ENCODE measurements around the gene PRRX1.

Gene PRRX1

GRCh38 chr1:170669107-170669445 lies 5.1 kb downstream of the PRRX1 start:
- TF ChIP-seq CTCF (IDR thresholded peaks at IDR 0.05; ENCODE audit: control extremely low read depth, extremely low read depth, low read depth, missing control alignments) = no peak
- ChIA-PET CTCF (interaction anchor here (1.1 to 2.0 kb wide), 2 partner anchors 9 to 22 kb away, joined by 4 to 6 read pairs; no protein-coding TSS in a partner anchor), POLR2A (no interaction called here)
- DNase-seq (ENCODE audit: extremely low spot score) = no peak

- ChIA-PET CTCF (interaction anchor here (1.1 to 2.0 kb wide), 2 partner anchors 10 to 12 kb away, joined by 4 to 6 read pairs; no protein-coding TSS in a partner anchor), POLR2A (no interaction called here)
- no peak for DNase-seq (ENCODE audit: extremely low spot score)
- TF ChIP-seq CTCF (IDR thresholded peaks at IDR 0.05; ENCODE audit: control extremely low read depth, extremely low read depth, low read depth, missing control alignments) = no peak
Measured at GRCh38 chr1:170669586-170670530, 5.9 kb downstream of the PRRX1 start.

GRCh38 chr1:170670802-170671628 lies 7.1 kb downstream of the PRRX1 start:
- no peak for DNase-seq (ENCODE audit: extremely low spot score)
- TF ChIP-seq CTCF (IDR thresholded peaks at IDR 0.05; ENCODE audit: control extremely low read depth, extremely low read depth, low read depth, missing control alignments) = peak; percentile 48
- POLR2A ChIA-PET = no interaction called here
- CTCF ChIA-PET = interaction anchor here (1.1 to 3.6 kb wide), 2 partner anchors 13 to 19 kb away, joined by 4 to 18 read pairs; no protein-coding TSS in a partner anchor

GRCh38 chr1:170671629-170671963 lies 7.7 kb downstream of the PRRX1 start:
- TF ChIP-seq CTCF (IDR thresholded peaks at IDR 0.05; ENCODE audit: control extremely low read depth, extremely low read depth, low read depth, missing control alignments) = no peak
- CTCF ChIA-PET = interaction anchor here (1.5 to 3.6 kb wide), 2 partner anchors 18 to 258 kb away, joined by 3 to 18 read pairs; no protein-coding TSS in a partner anchor
- POLR2A ChIA-PET = no interaction called here
- DNase-seq (ENCODE audit: extremely low spot score) = no peak

- CTCF ChIA-PET = interaction anchor here (1.4 to 3.6 kb wide), 4 partner anchors 12 to 258 kb away, joined by 3 to 18 read pairs (median 6); no protein-coding TSS in a partner anchor
- POLR2A ChIA-PET = no interaction called here
- DNase-seq (ENCODE audit: extremely low spot score) = no peak
- no peak for TF ChIP-seq CTCF (IDR thresholded peaks at IDR 0.05; ENCODE audit: control extremely low read depth, extremely low read depth, low read depth, missing control alignments)
Measured at GRCh38 chr1:170672316-170672715, 8.4 kb downstream of the PRRX1 start.

GRCh38 chr1:170674239-170674638 lies 10.3 kb downstream of the PRRX1 start:
- TF ChIP-seq CTCF (IDR thresholded peaks at IDR 0.05; ENCODE audit: control extremely low read depth, extremely low read depth, low read depth, missing control alignments) = no peak
- ChIA-PET CTCF (no interaction called here), POLR2A (no interaction called here)
- no peak for DNase-seq (ENCODE audit: extremely low spot score)

All from GM10248 (cell line).